HepG2 (cell line): ENCODE measurements around the gene TRIM28. TPM values are rescaled to one million over a fixed set of nuclear protein-coding genes. Genes with fewer than 3 reads are reported as not detected.

Source experiments
- FOXA1 ChIP-seq, 2 experiments: fragments of 450-650 bp in 1 of 2; sonication (generic) in 1 of 2; formaldehyde crosslinking in 1 of 2; IDR thresholded peaks; 2 replicates each; pipeline versions ENCODE4 v1.4.0 to v1.6.1; 2016 to 2020; ENCODE audit warnings: missing genetic modification reagents in 1 of 2
- HES4 ChIP-seq: sonication (generic); formaldehyde crosslinking; IDR thresholded peaks from 2 replicates; pipeline ENCODE4 v1.9.0; 2021; ENCODE audit warnings: mild to moderate bottlenecking, missing genetic modification reagents, borderline replicate concordance
- HOXA9 ChIP-seq: sonication (generic); formaldehyde crosslinking; IDR thresholded peaks from 2 replicates; pipeline ENCODE4 v1.8.1; 2022; ENCODE audit warnings: missing genetic modification reagents, mild to moderate bottlenecking, moderate library complexity, borderline replicate concordance
- IKZF5 ChIP-seq: IDR thresholded peaks from 2 replicates; pipeline ENCODE4 v1.6.1; 2018; ENCODE audit warnings: missing genetic modification reagents, mild to moderate bottlenecking, missing compliant biosample characterization
- MAF1 ChIP-seq: sonication (generic); formaldehyde crosslinking; IDR thresholded peaks from 2 replicates; pipeline ENCODE4 v1.5.0; 2020; ENCODE audit warnings: missing genetic modification reagents, borderline replicate concordance
- NR2C2 ChIP-seq: sonication (generic); formaldehyde crosslinking; IDR thresholded peaks from 2 replicates; pipeline ENCODE4 v1.4.0; 2020; ENCODE audit warnings: missing genetic modification reagents, mild to moderate bottlenecking, moderate library complexity, borderline replicate concordance
- SMYD3 ChIP-seq: sonication (generic); formaldehyde crosslinking; IDR thresholded peaks from 2 replicates; pipeline ENCODE4 v1.8.1; 2023; ENCODE audit warnings: mild to moderate bottlenecking, missing genetic modification reagents
- ZKSCAN8 ChIP-seq: IDR thresholded peaks from 2 replicates; pipeline ENCODE4 v1.6.1; 2016; ENCODE audit warnings: borderline replicate concordance, missing genetic modification reagents, missing compliant biosample characterization
- ZNF12 ChIP-seq: sonication (generic); formaldehyde crosslinking; IDR thresholded peaks from 2 replicates; pipeline ENCODE4 v1.5.0; 2020; ENCODE audit warnings: missing genetic modification reagents
- ZNF556 ChIP-seq: sonication (generic); formaldehyde crosslinking; IDR thresholded peaks from 2 replicates; pipeline ENCODE4 v1.4.0; 2020; ENCODE audit warnings: mild to moderate bottlenecking, missing genetic modification reagents, borderline replicate concordance
- ZNF709 ChIP-seq: sonication (generic); formaldehyde crosslinking; IDR thresholded peaks from 2 replicates; pipeline ENCODE4 v1.5.0; 2020; ENCODE audit warnings: mild to moderate bottlenecking, missing genetic modification reagents
- polyA plus RNA-seq, 8 experiments: library from polyadenylated mRNA; depleted of rRNA in 3 of 8; stranded (reverse) in 7 of 8; unstranded in 1 of 8; fragments of >200 nt; fragmentation: Illumina TruSeq in 4 of 8; extraction: Trizol in 4 of 8; gene quantifications; 2 replicates each; pipeline versions ENCODE4 v1.2.1 to v1.2.3, GENCODE V29; 2011 to 2016; ENCODE audit warnings: low read depth in 4 of 8, missing spikeins in 1 of 8, mixed read lengths in 1 of 8; ENCODE audit not compliant: insufficient read depth in 1 of 8
- total RNA-seq, 5 experiments: library from RNA; depleted of rRNA; stranded (reverse); fragments of >200 nt; fragmentation: Illumina TruSeq; extraction: Trizol; gene quantifications; 2 replicates each; pipeline ENCODE4 v1.2.3, GENCODE V29; 2016; ENCODE audit warnings: low read depth in 1 of 5
- TF ChIP-seq, protein P1 (sequence below): sonication (generic); formaldehyde crosslinking; IDR thresholded peaks from one replicate; pipeline ENCODE4 v1.5.1; 2020; ENCODE audit warnings: mild to moderate bottlenecking, missing genetic modification reagents; ENCODE audit errors: not compliant biosample characterization
- TF ChIP-seq, protein P2 (sequence below): IDR thresholded peaks from 2 replicates; pipeline ENCODE4 v1.6.1; 2016; ENCODE audit warnings: mild to moderate bottlenecking

TRIM28 gene
- total and polyA plus RNA-seq, 2 of the 13 experiments (the other 11 are each of a cell fraction or from before 2014, with no cell fraction given), result 361 to 439 TPM

DNA sequence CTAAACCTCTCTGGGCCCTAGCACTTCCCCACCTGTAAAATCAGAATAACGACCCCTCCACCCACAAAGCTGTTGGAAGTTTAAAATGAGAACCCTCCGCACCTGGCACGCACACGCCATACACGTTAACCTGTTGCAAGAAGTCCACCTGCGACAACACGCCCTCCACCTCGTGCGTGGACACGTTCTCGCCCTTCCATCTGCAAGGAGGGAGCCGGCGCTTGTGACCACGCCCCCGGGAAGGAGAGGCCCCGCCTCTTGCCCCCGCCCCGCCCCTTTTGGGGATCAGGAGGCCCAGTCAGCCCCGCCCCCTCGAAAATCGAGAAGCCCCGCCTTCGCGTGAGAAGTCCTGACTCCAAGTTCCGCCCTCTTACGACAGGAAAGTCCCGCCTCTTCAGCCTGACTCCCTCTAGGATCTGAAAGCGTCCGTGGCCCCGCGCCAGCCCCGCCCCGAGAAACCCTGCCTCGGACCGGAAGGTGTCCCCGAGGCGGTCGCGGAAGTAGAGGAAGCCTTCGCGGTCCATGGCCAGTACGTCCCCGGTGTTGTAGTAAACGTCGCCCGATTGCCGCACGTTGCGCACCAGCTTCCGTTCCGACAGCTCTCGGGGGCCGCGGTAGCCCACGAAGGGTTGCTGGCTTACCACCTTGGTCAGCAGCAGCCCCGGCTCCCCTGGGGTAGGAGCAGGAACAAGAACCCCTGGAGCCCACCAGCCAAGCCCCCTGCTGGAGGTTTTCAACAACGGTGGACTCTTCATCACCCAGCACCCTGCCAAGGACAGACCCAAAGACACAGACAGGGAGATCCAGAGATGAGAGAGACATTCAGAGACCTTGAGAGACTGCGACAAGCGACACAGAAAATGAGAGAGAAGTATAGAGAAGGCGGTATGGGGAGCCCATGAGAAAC is 44.6 kb upstream of the TRIM28 start (continued):
- TF ChIP-seq, protein P1, sequence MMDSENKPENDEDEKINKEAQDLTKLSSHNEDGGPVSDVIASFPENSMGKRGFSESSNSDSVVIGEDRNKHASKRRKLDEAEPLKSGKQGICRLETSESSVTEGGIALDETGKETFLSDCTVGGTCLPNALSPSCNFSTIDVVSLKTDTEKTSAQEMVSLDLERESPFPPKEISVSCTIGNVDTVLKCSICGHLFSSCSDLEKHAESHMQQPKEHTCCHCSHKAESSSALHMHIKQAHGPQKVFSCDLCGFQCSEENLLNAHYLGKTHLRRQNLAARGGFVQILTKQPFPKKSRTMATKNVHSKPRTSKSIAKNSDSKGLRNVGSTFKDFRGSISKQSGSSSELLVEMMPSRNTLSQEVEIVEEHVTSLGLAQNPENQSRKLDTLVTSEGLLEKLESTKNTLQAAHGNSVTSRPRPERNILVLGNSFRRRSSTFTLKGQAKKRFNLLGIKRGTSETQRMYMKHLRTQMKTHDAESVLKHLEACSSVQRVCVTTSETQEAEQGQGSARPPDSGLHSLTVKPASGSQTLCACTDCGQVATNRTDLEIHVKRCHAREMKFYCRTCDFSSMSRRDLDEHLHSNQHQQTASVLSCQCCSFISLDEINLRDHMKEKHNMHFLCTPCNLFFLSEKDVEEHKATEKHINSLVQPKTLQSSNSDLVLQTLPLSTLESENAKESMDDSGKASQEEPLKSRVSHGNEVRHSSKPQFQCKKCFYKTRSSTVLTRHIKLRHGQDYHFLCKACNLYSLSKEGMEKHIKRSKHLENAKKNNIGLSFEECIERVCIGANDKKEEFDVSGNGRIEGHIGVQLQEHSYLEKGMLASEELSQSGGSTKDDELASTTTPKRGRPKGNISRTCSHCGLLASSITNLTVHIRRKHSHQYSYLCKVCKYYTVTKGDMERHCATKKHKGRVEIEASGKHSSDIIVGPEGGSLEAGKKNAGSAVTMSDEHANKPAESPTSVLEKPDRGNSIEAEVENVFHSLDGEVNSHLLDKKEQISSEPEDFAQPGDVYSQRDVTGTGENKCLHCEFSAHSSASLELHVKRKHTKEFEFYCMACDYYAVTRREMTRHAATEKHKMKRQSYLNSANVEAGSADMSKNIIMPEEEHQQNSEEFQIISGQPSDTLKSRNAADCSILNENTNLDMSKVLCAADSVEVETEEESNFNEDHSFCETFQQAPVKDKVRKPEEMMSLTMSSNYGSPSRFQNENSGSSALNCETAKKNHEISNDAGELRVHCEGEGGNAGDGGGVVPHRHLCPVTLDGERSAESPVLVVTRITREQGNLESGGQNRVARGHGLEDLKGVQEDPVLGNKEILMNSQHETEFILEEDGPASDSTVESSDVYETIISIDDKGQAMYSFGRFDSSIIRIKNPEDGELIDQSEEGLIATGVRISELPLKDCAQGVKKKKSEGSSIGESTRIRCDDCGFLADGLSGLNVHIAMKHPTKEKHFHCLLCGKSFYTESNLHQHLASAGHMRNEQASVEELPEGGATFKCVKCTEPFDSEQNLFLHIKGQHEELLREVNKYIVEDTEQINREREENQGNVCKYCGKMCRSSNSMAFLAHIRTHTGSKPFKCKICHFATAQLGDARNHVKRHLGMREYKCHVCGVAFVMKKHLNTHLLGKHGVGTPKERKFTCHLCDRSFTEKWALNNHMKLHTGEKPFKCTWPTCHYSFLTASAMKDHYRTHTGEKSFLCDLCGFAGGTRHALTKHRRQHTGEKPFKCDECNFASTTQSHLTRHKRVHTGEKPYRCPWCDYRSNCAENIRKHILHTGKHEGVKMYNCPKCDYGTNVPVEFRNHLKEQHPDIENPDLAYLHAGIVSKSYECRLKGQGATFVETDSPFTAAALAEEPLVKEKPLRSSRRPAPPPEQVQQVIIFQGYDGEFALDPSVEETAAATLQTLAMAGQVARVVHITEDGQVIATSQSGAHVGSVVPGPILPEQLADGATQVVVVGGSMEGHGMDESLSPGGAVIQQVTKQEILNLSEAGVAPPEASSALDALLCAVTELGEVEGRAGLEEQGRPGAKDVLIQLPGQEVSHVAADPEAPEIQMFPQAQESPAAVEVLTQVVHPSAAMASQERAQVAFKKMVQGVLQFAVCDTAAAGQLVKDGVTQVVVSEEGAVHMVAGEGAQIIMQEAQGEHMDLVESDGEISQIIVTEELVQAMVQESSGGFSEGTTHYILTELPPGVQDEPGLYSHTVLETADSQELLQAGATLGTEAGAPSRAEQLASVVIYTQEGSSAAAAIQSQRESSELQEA, result no peak
- no peak for TF ChIP-seq FOXA1 (IDR thresholded peaks at IDR 0.05)
- peak; percentile 79 for TF ChIP-seq FOXA1 (CRISPR knock-in tag; IDR thresholded peaks at IDR 0.05)
- no peak for TF ChIP-seq HOXA9 (CRISPR knock-in tag)
- TF ChIP-seq ZNF709, result peak; percentile 61; the same call in 1 of the 2 replicates
- TF ChIP-seq, protein P2, sequence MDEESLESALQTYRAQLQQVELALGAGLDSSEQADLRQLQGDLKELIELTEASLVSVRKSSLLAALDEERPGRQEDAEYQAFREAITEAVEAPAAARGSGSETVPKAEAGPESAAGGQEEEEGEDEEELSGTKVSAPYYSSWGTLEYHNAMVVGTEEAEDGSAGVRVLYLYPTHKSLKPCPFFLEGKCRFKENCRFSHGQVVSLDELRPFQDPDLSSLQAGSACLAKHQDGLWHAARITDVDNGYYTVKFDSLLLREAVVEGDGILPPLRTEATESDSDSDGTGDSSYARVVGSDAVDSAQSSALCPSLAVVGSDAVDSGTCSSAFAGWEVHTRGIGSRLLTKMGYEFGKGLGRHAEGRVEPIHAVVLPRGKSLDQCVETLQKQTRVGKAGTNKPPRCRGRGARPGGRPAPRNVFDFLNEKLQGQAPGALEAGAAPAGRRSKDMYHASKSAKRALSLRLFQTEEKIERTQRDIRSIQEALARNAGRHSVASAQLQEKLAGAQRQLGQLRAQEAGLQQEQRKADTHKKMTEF (CRISPR knock-in tag), result peak; percentile 90
- TF ChIP-seq NR2C2, result peak; percentile 98
- TF ChIP-seq ZNF12 (CRISPR knock-in tag), result peak; percentile 69
- TF ChIP-seq MAF1 (CRISPR knock-in tag), result no peak
- peak; percentile 36; the same call in 1 of the 2 replicates for TF ChIP-seq SMYD3 (CRISPR knock-in tag)
- no peak for TF ChIP-seq ZKSCAN8 (CRISPR knock-in tag)
- TF ChIP-seq HES4 (CRISPR knock-in tag), result 0 out of 2 replicates have a peak, but pooled peaks have one; percentile 60
- peak; percentile 84 for TF ChIP-seq IKZF5
- peak; percentile 96; the same call in 1 of the 2 replicates for TF ChIP-seq ZNF556 (CRISPR knock-in tag)
